A673 (cell line): ENCODE results near the gene BRAT1.

Experiments used
- CTCF ChIP-seq: fragments of 300-800, 200-600 bp; sonication (generic); conservative IDR thresholded peaks from 2 replicates; pipeline ENCODE4 v1.5.1; 2017; ENCODE audit warnings: low read depth, mild to moderate bottlenecking, antibody characterized with exemption, low read length, moderate library complexity, mixed read lengths
- EZH2 ChIP-seq: fragments of 200-600 bp; sonication (generic); IDR thresholded peaks from 2 replicates; pipeline ENCODE4 v1.6.1; 2017; ENCODE audit warnings: borderline replicate concordance, low read depth, mild to moderate bottlenecking, mixed read lengths, antibody characterized with exemption, low read length; ENCODE audit not compliant: poor library complexity, severe bottlenecking

- TF ChIP-seq CTCF = no peak
- no peak for TF ChIP-seq EZH2
Measured at GRCh38 chr7:2554661-2555111, 638 bp downstream of the BRAT1 start.
